Neural progenitor cell (in vitro differentiated cells): ENCODE results near the gene SGSM1. TPM values are rescaled to one million over a fixed set of nuclear protein-coding genes. Genes with fewer than 3 reads are reported as not detected.
A peak's percentile ranks its signal among the peaks of the same experiment; 100 is the strongest.
"Not testable (repeated sequence)": the region's sequence is repeated elsewhere in the genome, so short reads cannot be mapped to it uniquely, and the experiment has no call there.

ENCODE experiments used
- DNase-seq: peaks from one replicate; pipeline ENCODE4 v3.0.0-alpha.2; 2016; ENCODE audit warnings: low spot score
- H2AFZ ChIP-seq: fragments of 200-600 bp; sonication (generic); replicated peaks from 2 replicates; pipeline ENCODE4 v1.6.1; 2016; ENCODE audit warnings: antibody characterized with exemption
- H3F3A ChIP-seq: fragments of 200-600 bp; sonication (generic); 2 replicates; pipeline ENCODE4 v1.6.1; 2016; ENCODE audit warnings: antibody characterized with exemption, low read depth
- H3K27ac ChIP-seq: fragments of 200-600 bp; sonication (generic); 2 replicates; pipeline ENCODE4 v1.5.1; 2016; ENCODE audit warnings: mild to moderate bottlenecking
- H3K27me3 ChIP-seq: fragments of 200-600 bp; sonication (generic); 2 replicates; pipeline ENCODE4 v1.6.1; 2016; ENCODE audit warnings: mild to moderate bottlenecking, moderate library complexity
- H3K36me3 ChIP-seq: fragments of 200-600 bp; sonication (generic); 2 replicates; pipeline ENCODE4 v1.5.1; 2016
- H3K4me1 ChIP-seq: fragments of 200-600 bp; sonication (generic); 2 replicates; pipeline ENCODE4 v1.6.1; 2016; ENCODE audit warnings: mixed run types
- H3K4me2 ChIP-seq: fragments of 200-600 bp; sonication (generic); 2 replicates; pipeline ENCODE4 v1.6.1; 2016
- H3K4me3 ChIP-seq: fragments of 200-600 bp; sonication (generic); 2 replicates; pipeline ENCODE4 v1.5.1; 2016
- H3K79me2 ChIP-seq: fragments of 200-600 bp; sonication (generic); 2 replicates; pipeline ENCODE4 v1.6.1; 2016; ENCODE audit warnings: low read depth
- H3K9ac ChIP-seq: fragments of 200-600 bp; sonication (generic); 2 replicates; pipeline ENCODE4 v1.6.1; 2016
- H3K9me3 ChIP-seq: fragments of 200-600 bp; sonication (generic); 2 replicates; pipeline ENCODE4 v1.5.1; 2016; ENCODE audit warnings: low read depth
- H4K20me1 ChIP-seq: fragments of 200-600 bp; sonication (generic); 2 replicates; pipeline ENCODE4 v1.6.1; 2016; ENCODE audit warnings: low read depth
- H3K27ac Mint-ChIP-seq: 3 replicates; pipeline ENCODE4 v1.8.0; 2021; ENCODE audit warnings: mixed read lengths
- H3K27me3 Mint-ChIP-seq: 2 replicates; pipeline ENCODE4 v1.8.0; 2022; ENCODE audit warnings: low read depth, mild to moderate bottlenecking, inconsistent platforms, moderate library complexity, mixed read lengths; ENCODE audit not compliant: insufficient read depth
- H3K36me3 Mint-ChIP-seq: 3 replicates; pipeline ENCODE4 v1.8.0; 2021; ENCODE audit warnings: mixed read lengths
- H3K4me1 Mint-ChIP-seq: 3 replicates; pipeline ENCODE4 v1.8.0; 2021; ENCODE audit warnings: mixed read lengths
- H3K4me3 Mint-ChIP-seq: 3 replicates; pipeline ENCODE4 v1.8.0; 2021; ENCODE audit warnings: mild to moderate bottlenecking, moderate library complexity, mixed read lengths
- H3K9me3 Mint-ChIP-seq: 3 replicates; pipeline ENCODE4 v1.8.0; 2020; ENCODE audit warnings: mixed read lengths
- EZH2 ChIP-seq: fragments of 200-600 bp; sonication (generic); IDR thresholded peaks from 2 replicates; pipeline ENCODE4 v1.6.1; 2017; ENCODE audit warnings: antibody characterized with exemption, mild to moderate bottlenecking, moderate library complexity
- EZH2phosphoT487 ChIP-seq: fragments of 200-600 bp; sonication (generic); IDR thresholded peaks from 2 replicates; pipeline ENCODE4 v1.6.1; 2017; ENCODE audit warnings: antibody characterized with exemption
- total RNA-seq: library from RNA; depleted of rRNA; stranded (reverse); fragments of >200 nt; gene quantifications from 2 replicates; pipeline ENCODE4 v1.2.3, GENCODE V29; 2015; ENCODE audit warnings: low replicate concordance
- TF ChIP-seq, protein P1 (sequence below): fragments of 200-600 bp; sonication (generic); IDR thresholded peaks from 2 replicates; pipeline ENCODE4 v1.5.1; 2017; ENCODE audit warnings: antibody characterized with exemption, mild to moderate bottlenecking

The SGSM1 gene
- total RNA-seq, 1 donor from 2014 or later = 1.1 TPM

DNA sequence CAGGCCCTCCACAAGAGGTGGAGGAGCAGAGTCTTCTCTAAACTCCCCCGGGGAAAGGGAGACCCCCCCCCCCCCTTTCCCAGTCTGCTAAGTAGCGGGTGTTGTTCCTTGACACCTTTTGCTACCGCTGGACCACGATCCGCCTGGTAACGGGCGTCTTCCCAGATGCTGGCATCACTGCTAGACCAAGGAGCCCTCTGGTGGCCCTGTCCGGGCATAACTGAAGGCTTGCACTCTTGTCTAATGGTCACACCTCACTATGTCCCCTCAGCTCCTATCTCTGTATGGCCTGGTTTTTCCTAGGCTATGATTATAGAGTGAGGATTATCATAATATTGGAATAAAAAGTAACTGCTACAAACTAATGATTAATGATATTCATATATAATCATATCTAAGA is 31.5 kb downstream of the SGSM1 start:
- not testable (repeated sequence) for H3K27ac Mint-ChIP-seq, H3K9me3 Mint-ChIP-seq, H3K36me3 ChIP-seq, H3F3A ChIP-seq, H3K4me3 Mint-ChIP-seq, H2AFZ ChIP-seq, H3K9me3 ChIP-seq, DNase-seq, H3K27ac ChIP-seq, H3K4me1 Mint-ChIP-seq, H3K36me3 Mint-ChIP-seq, H3K4me2 ChIP-seq, H3K9ac ChIP-seq, H3K79me2 ChIP-seq, H3K27me3 Mint-ChIP-seq, H3K4me3 ChIP-seq, H3K4me1 ChIP-seq, H3K27me3 ChIP-seq, H4K20me1 ChIP-seq
- TF ChIP-seq, protein P1, sequence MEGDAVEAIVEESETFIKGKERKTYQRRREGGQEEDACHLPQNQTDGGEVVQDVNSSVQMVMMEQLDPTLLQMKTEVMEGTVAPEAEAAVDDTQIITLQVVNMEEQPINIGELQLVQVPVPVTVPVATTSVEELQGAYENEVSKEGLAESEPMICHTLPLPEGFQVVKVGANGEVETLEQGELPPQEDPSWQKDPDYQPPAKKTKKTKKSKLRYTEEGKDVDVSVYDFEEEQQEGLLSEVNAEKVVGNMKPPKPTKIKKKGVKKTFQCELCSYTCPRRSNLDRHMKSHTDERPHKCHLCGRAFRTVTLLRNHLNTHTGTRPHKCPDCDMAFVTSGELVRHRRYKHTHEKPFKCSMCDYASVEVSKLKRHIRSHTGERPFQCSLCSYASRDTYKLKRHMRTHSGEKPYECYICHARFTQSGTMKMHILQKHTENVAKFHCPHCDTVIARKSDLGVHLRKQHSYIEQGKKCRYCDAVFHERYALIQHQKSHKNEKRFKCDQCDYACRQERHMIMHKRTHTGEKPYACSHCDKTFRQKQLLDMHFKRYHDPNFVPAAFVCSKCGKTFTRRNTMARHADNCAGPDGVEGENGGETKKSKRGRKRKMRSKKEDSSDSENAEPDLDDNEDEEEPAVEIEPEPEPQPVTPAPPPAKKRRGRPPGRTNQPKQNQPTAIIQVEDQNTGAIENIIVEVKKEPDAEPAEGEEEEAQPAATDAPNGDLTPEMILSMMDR = peak; percentile 10

DNA sequence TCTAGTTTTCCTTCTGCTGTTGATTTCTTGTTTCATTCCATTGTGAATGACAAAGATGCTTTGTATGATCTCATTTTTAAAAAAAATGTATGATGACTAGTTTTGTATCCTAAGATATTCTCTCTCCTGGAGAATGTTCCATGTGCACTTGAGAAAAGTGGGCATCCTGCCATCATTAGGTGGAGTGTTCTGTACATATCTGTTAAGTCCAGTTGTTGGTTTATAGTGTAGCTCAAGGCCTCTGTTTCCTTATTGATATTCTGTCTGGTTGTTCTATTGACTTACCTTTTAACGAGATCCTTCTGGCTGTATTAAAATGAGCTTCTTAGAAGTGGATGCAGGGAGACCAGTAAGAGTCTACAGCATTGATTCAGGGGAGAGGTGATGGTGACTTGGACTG is 35.2 kb downstream of the SGSM1 start:
- Mint-ChIP-seq H3K4me3 (no peak overlapping the region), H3K27ac (no peak overlapping the region), H3K27me3 (peaks cover 6% of the 10 kb centered on the region), H3K36me3 (no peaks in the 10 kb centered on the region), H3K4me1 (no peaks in the 10 kb centered on the region), H3K9me3 (no peaks in the 10 kb centered on the region)
- no peak overlapping the region for H3K9ac ChIP-seq
- no peak overlapping the region for H3K4me3 ChIP-seq
- no peak overlapping the region for H3K4me2 ChIP-seq
- DNase-seq = no peak
- no peaks in the 10 kb centered on the region for H3K79me2 ChIP-seq
- TF ChIP-seq EZH2phosphoT487 (no peak), EZH2 (no peak)
- no peaks in the 10 kb centered on the region for H4K20me1 ChIP-seq
- H2AFZ ChIP-seq = no peak overlapping the region
- no peaks in the 10 kb centered on the region for H3K36me3 ChIP-seq
- H3K4me1 ChIP-seq = no peaks in the 10 kb centered on the region
- no peak overlapping the region for H3K27ac ChIP-seq
- H3K9me3 ChIP-seq = no peaks in the 10 kb centered on the region
- no peaks in the 10 kb centered on the region for H3K27me3 ChIP-seq
- H3F3A ChIP-seq = no peaks in the 10 kb centered on the region

DNA sequence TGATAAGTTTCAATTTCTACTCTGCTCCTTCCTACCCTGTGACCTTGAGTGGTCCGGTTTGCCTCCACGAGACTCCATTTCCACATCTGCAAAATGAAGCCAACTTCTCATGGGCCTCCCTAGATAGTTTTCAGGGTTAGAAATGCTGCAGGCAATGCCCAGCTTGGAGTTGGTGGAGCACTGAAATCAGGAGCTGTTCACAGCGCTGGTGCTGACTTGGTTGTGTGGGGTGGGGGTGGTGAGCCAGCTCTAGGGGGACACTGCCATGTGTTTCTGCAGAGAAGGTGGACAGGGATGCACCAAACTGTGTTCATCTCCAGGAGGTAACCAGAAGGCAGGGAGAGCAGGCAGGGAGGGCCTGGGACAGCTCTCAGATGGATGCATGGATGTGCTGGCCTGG is 37.0 kb downstream of the SGSM1 start:
- H2AFZ ChIP-seq = no peak overlapping the region
- peak overlapping the region; percentile 79 for H3K27ac Mint-ChIP-seq
- no peaks in the 10 kb centered on the region for H4K20me1 ChIP-seq
- no peaks in the 10 kb centered on the region for H3K36me3 Mint-ChIP-seq
- H3K27ac ChIP-seq = no peak overlapping the region
- H3K27me3 Mint-ChIP-seq = no peaks in the 10 kb centered on the region
- TF ChIP-seq, protein P1 = no peak
- TF ChIP-seq EZH2 (no peak), EZH2phosphoT487 (no peak)
- no peak overlapping the region for H3K4me2 ChIP-seq
- H3K36me3 ChIP-seq = no peaks in the 10 kb centered on the region
- H3K27me3 ChIP-seq = no peaks in the 10 kb centered on the region
- H3K9me3 ChIP-seq = no peaks in the 10 kb centered on the region
- H3K4me1 Mint-ChIP-seq = no peaks in the 10 kb centered on the region
- H3K4me3 Mint-ChIP-seq = no peak overlapping the region
- H3K4me1 ChIP-seq = no peaks in the 10 kb centered on the region
- no peaks in the 10 kb centered on the region for H3K79me2 ChIP-seq
- H3K4me3 ChIP-seq = no peak overlapping the region
- no peaks in the 10 kb centered on the region for H3K9me3 Mint-ChIP-seq
- H3F3A ChIP-seq = no peaks in the 10 kb centered on the region
- DNase-seq = peak; percentile 27
- no peak overlapping the region for H3K9ac ChIP-seq

DNA sequence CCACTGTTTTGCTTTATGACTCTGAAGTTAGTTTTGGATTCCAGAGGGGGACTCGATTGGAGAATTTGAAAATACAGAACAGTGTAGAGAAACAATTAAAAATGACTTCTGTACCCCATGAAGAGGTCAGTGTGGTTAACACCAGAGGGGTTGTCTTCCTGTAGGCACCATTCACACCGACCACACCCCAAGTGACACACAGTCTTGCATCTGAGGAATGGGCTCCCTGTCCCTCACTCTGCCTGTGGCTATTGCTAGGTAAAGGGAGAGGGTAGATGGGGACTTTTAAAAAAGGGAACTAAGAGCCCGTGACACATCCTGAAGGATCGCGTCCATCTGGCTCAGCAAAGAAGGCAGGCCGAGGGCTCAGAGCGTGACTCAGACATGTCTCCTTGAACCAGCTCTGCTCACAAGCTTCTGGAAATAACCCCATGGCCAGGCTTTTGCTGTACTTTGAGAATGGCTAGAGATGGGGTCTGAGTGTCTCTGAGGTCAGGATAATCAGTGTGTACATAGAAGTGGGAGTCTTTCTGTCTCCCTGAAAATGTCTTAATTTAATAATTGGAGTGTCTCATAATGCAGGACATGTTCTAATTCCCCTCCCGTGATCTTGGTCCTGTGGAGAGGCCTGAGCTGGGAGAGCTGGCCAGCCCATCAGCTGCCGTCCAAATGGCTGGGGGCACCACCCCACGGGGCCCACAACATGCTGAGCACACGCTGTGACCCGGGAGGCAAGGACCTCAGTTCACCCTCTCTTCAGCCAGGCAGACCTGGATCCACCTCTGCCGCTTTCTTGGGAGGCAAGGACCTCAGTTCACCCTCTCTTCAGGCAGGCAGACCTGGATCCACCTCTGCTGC is 39.3 kb downstream of the SGSM1 start:
- Histone ChIP-seq H3K9ac (no peak overlapping the region), H4K20me1 (no peaks in the 10 kb centered on the region), H3K79me2 (no peaks in the 10 kb centered on the region), H3F3A (no peaks in the 10 kb centered on the region), H3K27ac (no peak overlapping the region), H3K4me2 (no peak overlapping the region), H3K4me1 (no peaks in the 10 kb centered on the region), H3K27me3 (no peaks in the 10 kb centered on the region), H3K4me3 (no peak overlapping the region), H3K9me3 (no peaks in the 10 kb centered on the region), H2AFZ (no peak overlapping the region), H3K36me3 (no peaks in the 10 kb centered on the region)
- Mint-ChIP-seq H3K36me3 (no peaks in the 10 kb centered on the region), H3K27ac (no peak overlapping the region), H3K27me3 (peaks cover 2% of the 10 kb centered on the region), H3K9me3 (no peaks in the 10 kb centered on the region), H3K4me1 (no peaks in the 10 kb centered on the region), H3K4me3 (no peak overlapping the region)
- DNase-seq = no peak
- TF ChIP-seq EZH2 = no peak
- TF ChIP-seq, protein P1 = no peak
- no peak for TF ChIP-seq EZH2phosphoT487
